Gastroesophageal sphincter (tissue), 3 donors: ENCODE measurements around the gene MRPL30.

Source experiments
- EP300 ChIP-seq: sonication (generic); formaldehyde crosslinking; IDR thresholded peaks from one replicate; pipeline ENCODE4 v1.6.1; 2017; ENCODE audit warnings: antibody characterized with exemption, mild to moderate bottlenecking
- POLR2A ChIP-seq, 2 donors: fragments of 450-650 bp; IDR thresholded peaks; one replicate each; pipeline ENCODE4 v1.6.1; 2017; ENCODE audit warnings: antibody characterized with exemption in 2 of 2, mild to moderate bottlenecking in 2 of 2, moderate library complexity in 1 of 2
- POLR2AphosphoS5 ChIP-seq: sonication (generic); formaldehyde crosslinking; IDR thresholded peaks from one replicate; pipeline ENCODE4 v1.6.1; 2017; ENCODE audit warnings: antibody characterized with exemption
- TF ChIP-seq, protein P1 (sequence below), 4 experiments: fragments of 200-600 bp in 2 of 4; fragments of 450-650 bp in 2 of 4; sonication (generic) in 1 of 4; IDR thresholded peaks; one replicate each; pipeline ENCODE4 v1.5.1; 2017 to 2019; ENCODE audit warnings: antibody characterized with exemption in 4 of 4, mild to moderate bottlenecking in 2 of 4, moderate library complexity in 2 of 4

- TF ChIP-seq, protein P1, sequence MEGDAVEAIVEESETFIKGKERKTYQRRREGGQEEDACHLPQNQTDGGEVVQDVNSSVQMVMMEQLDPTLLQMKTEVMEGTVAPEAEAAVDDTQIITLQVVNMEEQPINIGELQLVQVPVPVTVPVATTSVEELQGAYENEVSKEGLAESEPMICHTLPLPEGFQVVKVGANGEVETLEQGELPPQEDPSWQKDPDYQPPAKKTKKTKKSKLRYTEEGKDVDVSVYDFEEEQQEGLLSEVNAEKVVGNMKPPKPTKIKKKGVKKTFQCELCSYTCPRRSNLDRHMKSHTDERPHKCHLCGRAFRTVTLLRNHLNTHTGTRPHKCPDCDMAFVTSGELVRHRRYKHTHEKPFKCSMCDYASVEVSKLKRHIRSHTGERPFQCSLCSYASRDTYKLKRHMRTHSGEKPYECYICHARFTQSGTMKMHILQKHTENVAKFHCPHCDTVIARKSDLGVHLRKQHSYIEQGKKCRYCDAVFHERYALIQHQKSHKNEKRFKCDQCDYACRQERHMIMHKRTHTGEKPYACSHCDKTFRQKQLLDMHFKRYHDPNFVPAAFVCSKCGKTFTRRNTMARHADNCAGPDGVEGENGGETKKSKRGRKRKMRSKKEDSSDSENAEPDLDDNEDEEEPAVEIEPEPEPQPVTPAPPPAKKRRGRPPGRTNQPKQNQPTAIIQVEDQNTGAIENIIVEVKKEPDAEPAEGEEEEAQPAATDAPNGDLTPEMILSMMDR (IDR thresholded peaks at IDR 0.05), result no peak
- TF ChIP-seq EP300 (no peak), POLR2A (IDR thresholded peaks at IDR 0.05) (no peak), POLR2AphosphoS5 (no peak)
Observed at GRCh38 chr2:99205491-99205890, 24.5 kb downstream of the MRPL30 start.
